ENCODE data around the gene ASIC2.

ASIC2 gene

GRCh38 chr17:33228548-33228947, 64.5 kb downstream of the ASIC2 start:
- no peaks in the 10 kb centered on the region for H3K4me1 ChIP-seq (ENCODE audit: control insufficient read depth, low read length)
- no peak overlapping the region for H3K4me3 ChIP-seq (ENCODE audit: low read length)
- H3F3A ChIP-seq (ENCODE audit: control insufficient read depth, insufficient read depth) = no peaks in the 10 kb centered on the region
- H3K27me3 ChIP-seq (ENCODE audit: control insufficient read depth, low read length) = no peaks in the 10 kb centered on the region
- no peaks in the 10 kb centered on the region for H3K79me2 ChIP-seq (ENCODE audit: control insufficient read depth, low read length)
- no peak overlapping the region for H3K27ac ChIP-seq (ENCODE audit: low read depth, low read length)
- H3K4me2 ChIP-seq (ENCODE audit: low read length) = no peak overlapping the region
- no peaks in the 10 kb centered on the region for H3K9me2 ChIP-seq (replicated peaks; ENCODE audit: control insufficient read depth, low read length)
- no peaks in the 10 kb centered on the region for H3K9me3 ChIP-seq (ENCODE audit: control insufficient read depth, insufficient read depth, low read length)
- no peaks in the 10 kb centered on the region for H4K20me1 ChIP-seq (ENCODE audit: control insufficient read depth, insufficient read depth, low read depth, low read length)
- TF ChIP-seq CTCF (IDR thresholded peaks at IDR 0.05; ENCODE audit: low read depth, low read length, poor library complexity, severe bottlenecking) (no peak), EZH2phosphoT487 (IDR thresholded peaks at IDR 0.05; ENCODE audit: borderline replicate concordance, low read length) (no peak)
- H3K36me3 ChIP-seq (ENCODE audit: control insufficient read depth, low read length) = no peaks in the 10 kb centered on the region

GRCh38 chr17:33227911-33228310, 65.2 kb downstream of the ASIC2 start:
- H3K4me3 ChIP-seq (ENCODE audit: low read length) = no peak overlapping the region
- H3K9me2 ChIP-seq (replicated peaks; ENCODE audit: control insufficient read depth, low read length) = no peaks in the 10 kb centered on the region
- H3K9me3 ChIP-seq (ENCODE audit: control insufficient read depth, insufficient read depth, low read length) = no peaks in the 10 kb centered on the region
- TF ChIP-seq CTCF (IDR thresholded peaks at IDR 0.05; ENCODE audit: low read depth, low read length, poor library complexity, severe bottlenecking) = no peak
- no peak for TF ChIP-seq EZH2phosphoT487 (IDR thresholded peaks at IDR 0.05; ENCODE audit: borderline replicate concordance, low read length)
- no peak overlapping the region for H3K27ac ChIP-seq (ENCODE audit: low read depth, low read length)
- H3K4me1 ChIP-seq (ENCODE audit: control insufficient read depth, low read length) = no peaks in the 10 kb centered on the region
- no peaks in the 10 kb centered on the region for H3K27me3 ChIP-seq (ENCODE audit: control insufficient read depth, low read length)
- H3K4me2 ChIP-seq (ENCODE audit: low read length) = no peak overlapping the region
- H4K20me1 ChIP-seq (ENCODE audit: control insufficient read depth, insufficient read depth, low read depth, low read length) = no peaks in the 10 kb centered on the region
- no peaks in the 10 kb centered on the region for H3K79me2 ChIP-seq (ENCODE audit: control insufficient read depth, low read length)
- no peaks in the 10 kb centered on the region for H3K36me3 ChIP-seq (ENCODE audit: control insufficient read depth, low read length)
- H3F3A ChIP-seq (ENCODE audit: control insufficient read depth, insufficient read depth) = no peaks in the 10 kb centered on the region

GRCh38 chr17:33225994-33226393, 67.1 kb downstream of the ASIC2 start:
- Histone ChIP-seq H3K4me3 (ENCODE audit: low read length) (no peak overlapping the region), H3K9me2 (replicated peaks; ENCODE audit: control insufficient read depth, low read length) (no peaks in the 10 kb centered on the region), H3K9me3 (ENCODE audit: control insufficient read depth, insufficient read depth, low read length) (no peaks in the 10 kb centered on the region), H3K27me3 (ENCODE audit: control insufficient read depth, low read length) (no peaks in the 10 kb centered on the region), H4K20me1 (ENCODE audit: control insufficient read depth, insufficient read depth, low read depth, low read length) (no peaks in the 10 kb centered on the region), H3K79me2 (ENCODE audit: control insufficient read depth, low read length) (no peaks in the 10 kb centered on the region), H3K4me2 (ENCODE audit: low read length) (no peak overlapping the region), H3K27ac (ENCODE audit: low read depth, low read length) (no peak overlapping the region), H3K4me1 (ENCODE audit: control insufficient read depth, low read length) (no peaks in the 10 kb centered on the region), H3F3A (ENCODE audit: control insufficient read depth, insufficient read depth) (no peaks in the 10 kb centered on the region), H3K36me3 (ENCODE audit: control insufficient read depth, low read length) (no peaks in the 10 kb centered on the region)
- TF ChIP-seq EZH2phosphoT487 (IDR thresholded peaks at IDR 0.05; ENCODE audit: borderline replicate concordance, low read length) = no peak
- TF ChIP-seq CTCF (IDR thresholded peaks at IDR 0.05; ENCODE audit: low read depth, low read length, poor library complexity, severe bottlenecking) = no peak

GRCh38 chr17:33225509-33225908, 67.6 kb downstream of the ASIC2 start:
- no peaks in the 10 kb centered on the region for H3K36me3 ChIP-seq (ENCODE audit: control insufficient read depth, low read length)

More at GRCh38 chr17:33225509-33225908, 67.6 kb downstream of the ASIC2 start:
- Histone ChIP-seq H3F3A (ENCODE audit: control insufficient read depth, insufficient read depth) (no peaks in the 10 kb centered on the region), H3K79me2 (ENCODE audit: control insufficient read depth, low read length) (no peaks in the 10 kb centered on the region), H3K4me1 (ENCODE audit: control insufficient read depth, low read length) (no peaks in the 10 kb centered on the region), H3K4me2 (ENCODE audit: low read length) (no peak overlapping the region), H3K9me3 (ENCODE audit: control insufficient read depth, insufficient read depth, low read length) (no peaks in the 10 kb centered on the region), H4K20me1 (ENCODE audit: control insufficient read depth, insufficient read depth, low read depth, low read length) (no peaks in the 10 kb centered on the region), H3K9me2 (replicated peaks; ENCODE audit: control insufficient read depth, low read length) (no peaks in the 10 kb centered on the region), H3K27me3 (ENCODE audit: control insufficient read depth, low read length) (no peaks in the 10 kb centered on the region), H3K4me3 (ENCODE audit: low read length) (no peak overlapping the region), H3K27ac (ENCODE audit: low read depth, low read length) (no peak overlapping the region)
- TF ChIP-seq EZH2phosphoT487 (IDR thresholded peaks at IDR 0.05; ENCODE audit: borderline replicate concordance, low read length) (no peak), CTCF (IDR thresholded peaks at IDR 0.05; ENCODE audit: low read depth, low read length, poor library complexity, severe bottlenecking) (no peak)
